Keratinocyte (primary cell): ENCODE data around the gene TMEM115. TPM values are rescaled to one million over a fixed set of nuclear protein-coding genes. Genes with fewer than 3 reads are reported as not detected.

Experiments
- DNase-seq: peaks from one replicate; pipeline ENCODE4 v3.0.0-alpha.2; 2011; ENCODE audit warnings: low read depth, missing footprints, low spot score
- FAIRE-seq: peaks from 2 replicates; lab custom pipeline; 2011; peaks lifted over from hg19 to GRCh38; lab: Jason Lieb, UNC
- H2AFZ ChIP-seq: 2 replicates; pipeline ENCODE4 v1.6.0; 2012; ENCODE audit warnings: low read length, control low read depth, inconsistent platforms; ENCODE audit not compliant: control insufficient read depth
- H3K27ac ChIP-seq: 2 replicates; pipeline ENCODE4 v1.5.1; 2011; ENCODE audit warnings: low read length; ENCODE audit not compliant: control insufficient read depth, insufficient read depth
- H3K27me3 ChIP-seq: 3 replicates; pipeline ENCODE4 v1.6.0; 2011; ENCODE audit warnings: low read length; ENCODE audit not compliant: control insufficient read depth, insufficient read depth; ENCODE audit errors: extremely low read depth
- H3K36me3 ChIP-seq, 2 experiments: 2 replicates in 1 of 2; 3 replicates in 1 of 2; pipeline ENCODE4 v1.5.1; 2011; ENCODE audit warnings: low read length in 2 of 2, mild to moderate bottlenecking in 1 of 2; ENCODE audit not compliant: control insufficient read depth in 2 of 2, insufficient read depth in 2 of 2; ENCODE audit errors: extremely low read depth in 1 of 2
- H3K4me1 ChIP-seq: 3 replicates; pipeline ENCODE4 v1.5.1; 2011; ENCODE audit warnings: low read length; ENCODE audit not compliant: control insufficient read depth, insufficient read depth; ENCODE audit errors: extremely low read depth
- H3K4me2 ChIP-seq: 3 replicates; pipeline ENCODE4 v1.6.0; 2011; ENCODE audit warnings: low read depth, low read length; ENCODE audit not compliant: control insufficient read depth, insufficient read depth; ENCODE audit errors: extremely low read depth
- H3K4me3 ChIP-seq, 3 experiments: fragments of 200-600 bp in 1 of 3; sonication (generic) in 1 of 3; 2 replicates in 2 of 3; 3 replicates in 1 of 3; pipeline ENCODE4 v1.5.1; 2011 to 2016; ENCODE audit warnings: low read length in 3 of 3, mild to moderate bottlenecking in 3 of 3, control low read depth in 2 of 3, inconsistent platforms in 1 of 3, low read depth in 1 of 3, mixed read lengths in 1 of 3, mixed run types in 1 of 3, moderate library complexity in 1 of 3; ENCODE audit not compliant: control insufficient read depth in 2 of 3, insufficient read depth in 2 of 3; ENCODE audit errors: extremely low read depth in 1 of 3
- H3K79me2 ChIP-seq: 2 replicates; pipeline ENCODE4 v1.6.0; 2012; ENCODE audit warnings: low read length; ENCODE audit not compliant: control insufficient read depth, insufficient read depth
- H3K9ac ChIP-seq: 3 replicates; pipeline ENCODE4 v1.6.0; 2011; ENCODE audit warnings: low read length; ENCODE audit not compliant: control insufficient read depth, insufficient read depth; ENCODE audit errors: extremely low read depth
- H3K9me1 ChIP-seq: 3 replicates; pipeline ENCODE4 v1.6.0; 2011; ENCODE audit warnings: low read length; ENCODE audit not compliant: control insufficient read depth, insufficient read depth; ENCODE audit errors: extremely low read depth
- H3K9me3 ChIP-seq: 2 replicates; pipeline ENCODE4 v1.5.1; 2012; ENCODE audit warnings: low read depth, low read length; ENCODE audit not compliant: control insufficient read depth
- H4K20me1 ChIP-seq: 3 replicates; pipeline ENCODE4 v1.6.0; 2011; ENCODE audit warnings: low read length; ENCODE audit not compliant: control insufficient read depth, insufficient read depth; ENCODE audit errors: extremely low read depth
- EZH2 ChIP-seq: IDR thresholded peaks from one replicate; pipeline ENCODE4 v1.6.1; 2012; ENCODE audit warnings: inconsistent platforms, mild to moderate bottlenecking, low read length, moderate library complexity
- dilution Hi-C: fragments of 300-500 bp; cut with MboI; formaldehyde crosslinking; loops from one replicate; pipeline ENCODE4 v1.7.0; 2020; ENCODE audit warnings: low sequenced_read_pairs; ENCODE audit not compliant: extremely low pct_ligation_motif_present
- polyA plus RNA-seq, 5 experiments: library from polyadenylated mRNA; depleted of rRNA in 3 of 5; stranded (reverse) in 3 of 5; stranded (forward) in 1 of 5; unstranded in 1 of 5; fragments of >200 nt; gene quantifications; 1 replicate in 1 of 5; 2 replicates in 3 of 5; 3 replicates in 1 of 5; pipeline versions ENCODE4 v1.2.1 to v1.2.3, GENCODE V29; 2011 to 2012; ENCODE audit warnings: missing spikeins in 2 of 5, low read depth in 1 of 5, low replicate concordance in 1 of 5
- TF ChIP-seq, protein P1 (sequence below), 3 experiments: IDR thresholded peaks in 1 of 3; conservative IDR thresholded peaks in 1 of 3; optimal IDR thresholded peaks in 1 of 3; 2 replicates in 2 of 3; 3 replicates in 1 of 3; pipeline versions ENCODE3 to v1.5.1; 2011; ENCODE audit warnings: low read length in 3 of 3, mild to moderate bottlenecking in 3 of 3, moderate library complexity in 2 of 3, control low read depth in 1 of 3, inconsistent platforms in 1 of 3; ENCODE audit not compliant: insufficient read depth in 2 of 3; ENCODE audit errors: extremely low read depth in 1 of 3

The TMEM115 gene
- polyA plus RNA-seq, 1 donor (not counting 4 experiments of a cell fraction or from before 2014, with no cell fraction given) = 22.4 TPM

DNA sequence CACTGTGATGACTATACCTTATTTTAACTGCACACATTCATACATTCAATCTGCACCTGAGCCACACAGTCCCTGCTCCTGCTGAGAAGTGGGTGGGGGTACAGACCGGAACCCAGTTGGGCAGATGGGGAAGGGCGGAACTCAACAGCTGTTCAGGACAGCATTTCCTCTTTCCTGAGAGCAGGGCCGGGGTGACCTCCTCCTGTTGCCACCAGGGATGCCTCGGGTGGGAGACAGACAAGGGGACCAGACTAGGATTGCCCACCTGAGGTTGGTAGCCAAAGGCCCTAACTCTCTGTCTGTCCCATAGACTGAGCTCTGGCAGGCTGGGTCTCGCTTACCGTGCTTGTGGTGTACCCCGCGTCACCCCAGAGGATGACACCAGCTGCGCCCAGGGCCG, 40.7 kb downstream of the TMEM115 start:
- H3K9ac ChIP-seq = no peak overlapping the region

DNA sequence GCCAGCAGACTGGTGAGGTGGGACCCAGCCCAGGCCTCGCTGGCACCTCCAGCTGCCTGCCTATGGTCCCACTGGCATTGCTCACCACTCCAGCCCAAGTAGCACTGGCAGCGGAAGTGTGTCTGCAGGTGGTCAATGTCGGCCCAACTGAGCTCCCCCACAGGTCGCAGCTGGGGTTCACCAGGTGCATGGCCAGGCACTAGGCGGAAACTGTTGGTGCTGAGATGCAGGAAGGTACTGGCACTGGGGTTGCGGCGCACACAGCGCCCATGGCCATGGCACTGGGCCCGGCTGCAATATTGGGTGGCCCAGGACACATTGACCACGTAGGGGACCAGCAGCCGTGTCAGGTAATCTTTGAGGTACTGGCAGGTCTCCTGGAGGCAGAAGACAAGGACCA, 41.2 kb downstream of the TMEM115 start:
- dilution Hi-C loops = no loop called here
- no peaks in the 10 kb centered on the region for H3K27me3 ChIP-seq
- H2AFZ ChIP-seq = no peak overlapping the region
- no peaks in the 10 kb centered on the region for H4K20me1 ChIP-seq
- FAIRE-seq (no peak), DNase-seq (no peak)
- H3K4me1 ChIP-seq = peaks cover 47% of the 10 kb centered on the region
- H3K4me2 ChIP-seq = no peak overlapping the region
- peaks cover 12 to 25% of the 10 kb centered on the region in 2 experiments for H3K36me3 ChIP-seq
- H3K9me3 ChIP-seq = no peaks in the 10 kb centered on the region
- H3K9me1 ChIP-seq = peaks cover 7% of the 10 kb centered on the region
- peak overlapping the region; percentile 40 for H3K27ac ChIP-seq
- H3K9ac ChIP-seq = peak overlapping the region; percentile 71
- H3K79me2 ChIP-seq = peaks cover 35% of the 10 kb centered on the region
- H3K4me3 ChIP-seq = no peak overlapping the region
- TF ChIP-seq, protein P1, sequence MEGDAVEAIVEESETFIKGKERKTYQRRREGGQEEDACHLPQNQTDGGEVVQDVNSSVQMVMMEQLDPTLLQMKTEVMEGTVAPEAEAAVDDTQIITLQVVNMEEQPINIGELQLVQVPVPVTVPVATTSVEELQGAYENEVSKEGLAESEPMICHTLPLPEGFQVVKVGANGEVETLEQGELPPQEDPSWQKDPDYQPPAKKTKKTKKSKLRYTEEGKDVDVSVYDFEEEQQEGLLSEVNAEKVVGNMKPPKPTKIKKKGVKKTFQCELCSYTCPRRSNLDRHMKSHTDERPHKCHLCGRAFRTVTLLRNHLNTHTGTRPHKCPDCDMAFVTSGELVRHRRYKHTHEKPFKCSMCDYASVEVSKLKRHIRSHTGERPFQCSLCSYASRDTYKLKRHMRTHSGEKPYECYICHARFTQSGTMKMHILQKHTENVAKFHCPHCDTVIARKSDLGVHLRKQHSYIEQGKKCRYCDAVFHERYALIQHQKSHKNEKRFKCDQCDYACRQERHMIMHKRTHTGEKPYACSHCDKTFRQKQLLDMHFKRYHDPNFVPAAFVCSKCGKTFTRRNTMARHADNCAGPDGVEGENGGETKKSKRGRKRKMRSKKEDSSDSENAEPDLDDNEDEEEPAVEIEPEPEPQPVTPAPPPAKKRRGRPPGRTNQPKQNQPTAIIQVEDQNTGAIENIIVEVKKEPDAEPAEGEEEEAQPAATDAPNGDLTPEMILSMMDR (optimal IDR thresholded peaks at IDR 0.05 in 1 of 3, IDR thresholded peaks at IDR 0.05 in 1 of 3, conservative IDR thresholded peaks at IDR 0.05 in 1 of 3; ENCODE audit: extremely low read depth in 1 of 3, insufficient read depth in 2 of 3, low read length in 3 of 3) = no peak
- TF ChIP-seq EZH2 = no peak

More for the DNA sequence above, 40.7 kb downstream of the TMEM115 start:
- DNase-seq (no peak), FAIRE-seq (no peak)
- Histone ChIP-seq H3K27me3 (no peaks in the 10 kb centered on the region), H3K27ac (no peak overlapping the region), H3K36me3 (peaks cover 12 to 25% of the 10 kb centered on the region in 2 experiments), H3K79me2 (peaks cover 35% of the 10 kb centered on the region), H3K4me2 (no peak overlapping the region), H3K9me3 (no peaks in the 10 kb centered on the region), H3K9me1 (peaks cover 7% of the 10 kb centered on the region), H2AFZ (no peak overlapping the region), H3K4me1 (peaks cover 45% of the 10 kb centered on the region), H4K20me1 (no peaks in the 10 kb centered on the region), H3K4me3 (no peak overlapping the region)
- dilution Hi-C loops = no loop called here
- TF ChIP-seq EZH2 = no peak
- TF ChIP-seq, protein P1 (optimal IDR thresholded peaks at IDR 0.05 in 1 of 3, IDR thresholded peaks at IDR 0.05 in 1 of 3, conservative IDR thresholded peaks at IDR 0.05 in 1 of 3; ENCODE audit: extremely low read depth in 1 of 3, insufficient read depth in 2 of 3, low read length in 3 of 3) = no peak
